Retinal pigment epithelial cell (primary cell): ENCODE data around the gene AKT1S1.

Experiments
- DNase-seq: peaks from one replicate; pipeline ENCODE4 v3.0.0-alpha.2; 2010; ENCODE audit warnings: low read depth
- H3K4me3 ChIP-seq: 2 replicates; pipeline ENCODE4 v1.5.1; 2011; ENCODE audit warnings: mild to moderate bottlenecking, low read length, control low read depth, moderate library complexity
- TF ChIP-seq, protein P1 (sequence below): conservative IDR thresholded peaks from 2 replicates; pipeline ENCODE4 v1.5.1; 2011; ENCODE audit warnings: low read depth, low read length, control low read depth, inconsistent platforms

Gene AKT1S1

DNA sequence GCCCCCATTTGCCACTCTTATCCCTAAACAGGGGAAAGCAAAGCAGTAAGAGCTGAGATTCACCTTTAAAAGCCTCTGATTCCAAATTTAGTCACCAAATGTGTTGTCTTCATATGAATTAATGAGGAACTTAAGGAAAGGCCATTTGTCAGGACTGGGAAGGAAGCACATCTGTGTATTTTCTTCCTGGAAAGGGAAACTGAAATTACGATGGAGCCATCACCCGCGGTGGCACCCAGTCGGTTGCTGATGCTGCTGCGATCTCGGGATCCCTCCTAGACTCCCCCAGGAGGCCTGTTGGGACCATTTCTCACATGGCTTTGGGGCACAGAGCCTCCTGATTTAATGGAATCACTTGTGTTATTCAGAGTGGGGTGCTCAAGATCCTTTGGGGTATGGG is 27.0 kb upstream of the AKT1S1 start:
- TF ChIP-seq, protein P1, sequence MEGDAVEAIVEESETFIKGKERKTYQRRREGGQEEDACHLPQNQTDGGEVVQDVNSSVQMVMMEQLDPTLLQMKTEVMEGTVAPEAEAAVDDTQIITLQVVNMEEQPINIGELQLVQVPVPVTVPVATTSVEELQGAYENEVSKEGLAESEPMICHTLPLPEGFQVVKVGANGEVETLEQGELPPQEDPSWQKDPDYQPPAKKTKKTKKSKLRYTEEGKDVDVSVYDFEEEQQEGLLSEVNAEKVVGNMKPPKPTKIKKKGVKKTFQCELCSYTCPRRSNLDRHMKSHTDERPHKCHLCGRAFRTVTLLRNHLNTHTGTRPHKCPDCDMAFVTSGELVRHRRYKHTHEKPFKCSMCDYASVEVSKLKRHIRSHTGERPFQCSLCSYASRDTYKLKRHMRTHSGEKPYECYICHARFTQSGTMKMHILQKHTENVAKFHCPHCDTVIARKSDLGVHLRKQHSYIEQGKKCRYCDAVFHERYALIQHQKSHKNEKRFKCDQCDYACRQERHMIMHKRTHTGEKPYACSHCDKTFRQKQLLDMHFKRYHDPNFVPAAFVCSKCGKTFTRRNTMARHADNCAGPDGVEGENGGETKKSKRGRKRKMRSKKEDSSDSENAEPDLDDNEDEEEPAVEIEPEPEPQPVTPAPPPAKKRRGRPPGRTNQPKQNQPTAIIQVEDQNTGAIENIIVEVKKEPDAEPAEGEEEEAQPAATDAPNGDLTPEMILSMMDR = no peak
- no peak overlapping the region for H3K4me3 ChIP-seq
- no peak for DNase-seq

DNA sequence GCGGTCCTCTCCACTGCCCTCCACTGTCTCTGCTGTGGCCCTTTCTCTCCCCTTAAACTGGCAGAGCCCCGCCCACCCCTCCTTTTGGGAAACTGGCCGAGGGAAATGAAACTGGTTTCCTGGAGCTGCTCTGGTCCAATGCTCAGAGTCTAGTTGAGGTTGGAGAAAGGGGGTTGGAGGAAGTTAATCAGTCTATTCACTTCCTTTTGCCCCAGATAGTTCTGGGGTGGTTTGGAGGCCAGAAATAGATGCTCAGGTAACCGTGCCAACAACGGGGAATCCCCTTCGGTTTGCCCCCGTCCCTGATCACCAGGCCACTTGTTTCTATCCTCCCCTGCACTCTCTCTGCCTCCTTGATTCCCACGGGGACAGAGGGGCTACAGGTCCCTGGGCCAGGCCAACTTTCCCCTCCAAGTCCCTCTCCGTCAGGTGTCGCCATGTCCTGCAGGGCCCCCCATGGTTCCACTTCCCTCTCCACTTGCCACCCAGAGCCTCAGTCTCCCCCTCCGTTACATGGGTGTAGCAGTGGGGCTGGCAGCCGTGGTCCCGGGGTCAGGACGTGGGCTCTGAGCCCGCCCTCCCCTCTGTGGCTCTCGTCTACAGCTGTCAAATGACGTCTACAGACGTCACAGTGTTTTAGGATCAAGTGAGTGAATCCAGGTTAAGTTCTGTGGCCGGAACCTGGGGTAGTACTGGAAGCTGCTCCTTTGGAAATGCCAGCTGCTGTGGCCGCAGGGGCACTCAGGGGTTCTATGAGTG is 19.9 kb upstream of the AKT1S1 start, which contains the start of gene IL4I1:
TSS of gene IL4I1 (minus strand) at position 25 of the 759 bp plus-strand sequence. CDS start 727 bp downstream, outside the sequence.
- H3K4me3 ChIP-seq = no peak within 1 kb of the TSS
- TF ChIP-seq, protein P1 = no peak
- no peak for DNase-seq

DNA sequence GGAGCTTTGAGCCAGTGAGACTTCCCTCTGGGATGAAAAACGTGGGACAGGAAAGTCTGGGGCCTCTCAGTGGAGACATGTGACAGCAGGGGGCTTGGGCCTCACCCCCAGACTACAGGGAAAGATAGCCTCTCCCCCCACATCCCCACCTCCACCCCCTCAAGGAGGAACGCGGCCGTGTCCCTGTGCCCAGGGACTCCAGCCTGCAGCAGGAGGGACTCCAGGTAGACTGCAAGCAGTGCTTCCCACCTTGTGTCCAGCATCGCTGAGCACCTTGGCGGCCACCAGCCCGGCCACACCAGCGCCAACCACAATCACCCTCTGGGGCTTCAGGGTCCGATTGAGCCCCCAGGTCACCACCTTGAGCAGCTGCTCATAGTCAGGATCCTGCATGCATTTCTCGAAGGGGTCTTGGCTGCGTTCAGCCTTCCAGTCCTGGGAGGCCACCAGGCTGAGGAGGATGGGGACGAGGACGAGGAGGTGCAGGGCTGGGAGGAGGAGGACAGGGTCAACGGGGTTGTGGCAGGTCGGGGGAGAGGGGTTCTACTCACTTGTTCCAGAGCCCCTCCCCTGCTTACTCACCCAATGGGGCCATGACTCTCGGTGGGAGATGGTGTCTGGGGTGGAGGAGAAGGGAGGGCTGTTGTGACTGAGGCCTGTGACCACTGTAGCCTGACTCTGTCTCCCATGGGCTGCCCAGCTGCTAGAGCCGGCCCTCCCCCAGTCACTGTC is 18.6 kb upstream of the AKT1S1 start:
- DNase-seq = no peak
- no peak overlapping the region for H3K4me3 ChIP-seq
- TF ChIP-seq, protein P1 = no peak

DNA sequence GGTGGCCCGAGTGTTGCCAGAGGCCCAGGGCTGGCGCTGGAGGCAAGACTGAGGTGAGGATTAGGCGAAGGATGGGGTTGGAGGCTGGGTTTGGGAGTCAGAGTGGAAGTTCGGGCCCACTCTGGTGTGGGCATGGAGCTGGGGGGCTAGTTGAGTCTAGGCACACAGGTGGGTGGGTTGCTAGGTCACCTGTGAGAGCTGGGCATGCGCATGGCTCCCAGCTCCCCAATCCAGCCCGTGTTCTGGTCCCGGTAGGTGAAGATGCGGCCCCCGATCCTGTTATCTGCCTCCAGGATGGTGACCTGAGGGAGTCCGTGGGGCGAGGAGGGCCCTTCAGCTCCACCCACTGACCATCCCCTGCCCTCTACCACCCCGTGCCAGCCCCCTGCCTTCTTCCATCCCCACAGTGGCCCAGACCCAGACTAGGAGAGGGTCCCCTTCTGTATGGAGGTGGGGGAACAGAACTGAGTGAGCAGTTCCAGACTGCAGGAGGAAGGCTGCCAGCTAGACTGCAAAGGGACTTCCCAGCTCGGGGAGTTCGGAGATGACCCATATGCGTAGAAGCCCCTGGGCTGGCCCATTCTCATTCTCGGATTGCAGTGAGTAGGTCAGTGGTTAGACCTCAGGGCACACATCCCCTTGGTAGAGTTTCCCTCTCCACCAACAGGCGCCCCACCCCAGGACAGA is 17.9 kb upstream of the AKT1S1 start:
- no peak for DNase-seq
- TF ChIP-seq, protein P1 = no peak
- no peak overlapping the region for H3K4me3 ChIP-seq

DNA sequence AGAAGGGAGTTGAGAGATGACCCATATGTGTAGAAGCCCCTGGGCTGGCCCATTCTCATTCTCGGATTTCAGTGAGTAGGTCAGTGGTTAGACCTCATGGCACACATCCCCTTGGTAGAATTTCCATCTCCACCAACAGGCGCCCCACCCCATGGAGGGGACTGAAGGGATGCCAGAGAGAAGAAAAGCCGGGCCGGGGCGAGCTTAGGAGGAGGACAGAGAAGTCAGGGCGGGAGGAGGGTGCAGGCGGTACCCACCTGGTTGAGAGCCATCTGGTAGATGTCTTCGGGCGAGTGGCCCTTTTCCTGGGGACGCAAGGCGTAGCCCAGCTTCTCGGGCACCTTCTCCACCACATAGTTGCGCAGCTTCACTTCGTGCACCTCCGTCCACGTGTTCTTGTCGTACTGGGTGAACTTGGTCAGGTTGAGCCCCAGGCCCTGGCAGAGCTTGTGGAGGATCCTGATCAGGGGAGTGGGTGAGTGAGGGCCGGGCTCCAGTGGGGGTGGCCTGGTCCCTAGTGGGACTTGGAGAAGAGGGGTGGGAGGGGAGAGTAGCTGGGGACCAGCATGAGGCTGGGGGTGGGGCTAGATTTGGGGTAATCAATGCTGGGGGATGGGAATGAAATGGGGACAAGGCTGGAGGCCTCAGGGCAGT is 17.0 kb upstream of the AKT1S1 start:
- no peak overlapping the region for H3K4me3 ChIP-seq
- DNase-seq = no peak
- TF ChIP-seq, protein P1 = no peak

DNA sequence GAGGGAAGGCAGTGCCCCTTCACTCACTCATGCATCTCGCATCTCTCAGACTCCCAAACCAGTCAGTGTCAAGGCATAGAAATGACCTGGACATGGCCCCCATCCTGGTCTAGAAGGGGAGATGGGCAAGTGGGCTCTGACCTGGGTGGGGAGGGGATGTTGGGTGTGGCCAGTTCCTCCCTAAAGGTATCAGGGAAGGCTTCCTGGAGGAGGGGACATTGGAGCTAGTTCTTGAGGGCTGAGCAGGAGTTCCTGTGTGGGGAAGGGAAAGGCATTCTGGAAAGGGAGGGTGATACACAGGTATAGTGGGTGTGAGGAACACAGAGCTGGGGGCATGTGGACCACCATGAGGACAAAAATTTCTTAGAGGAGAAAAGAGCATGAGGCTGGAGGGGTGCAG is 15.6 kb upstream of the AKT1S1 start:
- no peak for DNase-seq
- TF ChIP-seq, protein P1 = no peak
- H3K4me3 ChIP-seq = no peak overlapping the region
